C4-2B (cell line): Measurements from ENCODE around the gene HMGXB3.

Experiments used
- CTCF ChIP-seq: fragments of 450-650 bp; conservative IDR thresholded peaks from 2 replicates; pipeline ENCODE4 v1.5.1; 2017; ENCODE audit warnings: mild to moderate bottlenecking
- ZFX ChIP-seq: fragments of 450-650 bp; IDR thresholded peaks from 2 replicates; pipeline ENCODE4 v1.6.1; 2017

DNA sequence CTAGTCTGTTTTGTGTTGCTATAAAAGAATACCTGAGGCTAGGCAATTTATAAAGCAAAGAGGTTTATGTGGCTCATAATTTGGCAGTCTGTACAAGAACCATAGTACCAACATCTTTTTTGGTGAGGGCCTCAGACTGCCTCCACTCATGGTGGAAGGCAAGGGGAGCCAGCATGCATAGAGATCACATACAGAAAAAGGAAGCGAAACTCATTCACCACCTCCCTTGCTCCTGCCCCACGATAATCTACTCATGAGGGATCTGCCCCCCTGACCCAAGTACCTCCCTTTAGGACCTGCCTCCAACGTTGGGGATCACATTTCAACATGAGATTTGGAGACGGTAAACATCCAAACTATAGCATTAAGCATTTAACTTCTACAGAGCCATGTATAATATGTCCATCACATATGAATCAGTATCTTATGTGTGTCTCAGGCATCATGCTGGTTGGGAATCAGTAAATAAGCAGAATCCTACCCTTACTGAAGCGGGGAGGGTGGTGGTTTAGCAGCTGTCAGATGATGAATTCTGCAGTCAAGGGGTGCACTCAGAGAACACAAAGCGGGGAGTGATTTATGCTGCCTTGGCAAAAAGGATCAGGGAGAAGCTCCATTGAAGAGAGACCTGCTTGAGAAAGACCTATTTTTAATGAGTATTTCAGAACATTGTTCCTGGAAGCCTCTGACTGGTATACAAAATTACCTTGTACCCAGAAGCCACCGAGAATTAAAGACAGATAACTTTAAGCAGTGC lies 34.8 kb downstream of the HMGXB3 start:
- TF ChIP-seq CTCF (no peak), ZFX (no peak)
